ENCODE measurements around the gene PPP1R3A. TPM values are rescaled to one million over a fixed set of nuclear protein-coding genes. Genes with fewer than 3 reads are reported as not detected.

Gene PPP1R3A
- total and polyA plus RNA-seq, 5 donors, result 39.0 to 120 (median 82.0) TPM

DNA sequence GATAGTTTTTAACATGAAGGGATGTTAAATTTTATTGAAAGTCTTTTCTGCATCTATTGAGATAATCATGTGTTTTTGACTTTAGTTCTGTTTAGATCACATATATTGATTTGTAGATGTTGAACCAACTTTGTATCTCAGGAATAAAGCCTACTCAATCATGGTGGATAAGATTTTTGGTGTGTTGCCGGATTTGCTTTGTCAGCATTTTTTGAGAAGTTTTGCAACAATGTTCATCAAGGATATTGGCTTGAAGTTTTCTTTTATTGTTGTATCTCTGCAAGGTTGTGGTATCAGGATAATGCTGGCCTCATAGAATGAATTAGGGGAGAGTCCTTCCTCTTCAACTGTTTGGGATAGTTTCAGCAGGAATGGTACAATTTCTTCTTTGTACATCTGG lies 9.3 kb upstream of the PPP1R3A start:
- WGBS, result 88% methylated on average over 1 of the region's 1 CpG
- DNase-seq (no peak), ATAC-seq (no peak)
- H3K27me3 ChIP-seq (ENCODE audit: control insufficient read depth, insufficient read depth), result no peaks in the 10 kb centered on the region
- no peak overlapping the region for H3K27ac ChIP-seq (ENCODE audit: low read length)
- no peaks in the 10 kb centered on the region for H3K9me3 ChIP-seq (ENCODE audit: control insufficient read depth, low read length)
- H3K4me1 ChIP-seq (ENCODE audit: control insufficient read depth, insufficient read depth, low read length), result no peaks in the 10 kb centered on the region
- intact Hi-C loops (cut with DNase I), result no loop called here
- H3K4me3 ChIP-seq (ENCODE audit: low read length), result no peak overlapping the region

DNA sequence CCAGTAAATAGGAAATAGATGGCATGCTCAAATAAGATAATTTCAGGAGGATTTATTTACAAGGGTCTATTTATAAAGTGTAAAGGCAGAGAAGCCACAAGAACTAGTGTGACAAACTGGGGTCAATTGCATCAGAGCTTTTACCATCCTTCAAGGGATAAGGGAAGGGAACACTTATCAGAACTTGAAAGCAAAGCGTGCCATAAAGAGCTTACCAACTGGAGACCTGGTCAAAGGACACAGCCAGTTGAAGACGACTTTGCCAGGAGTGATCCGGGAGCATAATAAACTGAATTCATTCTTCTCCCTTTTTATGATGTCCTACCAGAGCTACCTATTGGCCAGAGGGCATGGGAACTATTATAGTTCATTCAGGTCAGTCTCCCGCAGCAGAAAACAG lies 3.2 kb upstream of the PPP1R3A start:
- ATAC-seq, result no peak
- intact Hi-C loops (cut with DNase I), result no loop called here

DNA sequence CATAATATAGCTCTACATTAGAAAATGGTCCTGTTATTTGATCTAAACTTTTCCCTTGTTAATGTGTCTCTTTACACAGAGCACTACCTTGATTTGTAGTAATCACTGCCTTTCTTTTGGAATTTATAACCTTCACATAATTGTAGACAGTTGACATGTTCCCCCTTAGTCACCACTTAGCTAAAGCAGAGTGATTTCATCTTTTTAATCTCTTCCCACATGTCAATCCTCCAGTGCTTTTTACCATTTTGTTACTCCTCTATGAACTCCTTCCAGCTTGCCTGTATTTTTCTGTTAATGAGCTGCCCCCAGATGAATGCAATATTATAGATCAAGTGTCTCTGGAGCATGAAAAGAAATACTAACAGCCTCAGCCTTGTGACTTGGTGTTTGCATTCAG lies 2.6 kb upstream of the PPP1R3A start:
- Histone ChIP-seq H3K9me3 (ENCODE audit: control insufficient read depth, low read length) (no peaks in the 10 kb centered on the region), H3K27ac (ENCODE audit: low read length) (no peak overlapping the region), H3K27me3 (ENCODE audit: control insufficient read depth, insufficient read depth) (no peaks in the 10 kb centered on the region), H3K4me1 (ENCODE audit: control insufficient read depth, insufficient read depth, low read length) (no peaks in the 10 kb centered on the region), H3K4me3 (ENCODE audit: low read length) (no peak overlapping the region)
- intact Hi-C loops (cut with DNase I), result no loop called here
- DNase-seq, result no peak
- ATAC-seq, result no peak

More for the DNA sequence above, 3.2 kb upstream of the PPP1R3A start:
- Histone ChIP-seq H3K4me3 (ENCODE audit: low read length) (no peak overlapping the region), H3K9me3 (ENCODE audit: control insufficient read depth, low read length) (no peaks in the 10 kb centered on the region), H3K4me1 (ENCODE audit: control insufficient read depth, insufficient read depth, low read length) (no peaks in the 10 kb centered on the region), H3K27ac (ENCODE audit: low read length) (no peak overlapping the region), H3K27me3 (ENCODE audit: control insufficient read depth, insufficient read depth) (no peaks in the 10 kb centered on the region)
- 71% methylated on average over 4 of the region's 4 CpGs for WGBS
- DNase-seq, result no peak

- Histone ChIP-seq H3K27me3 (ENCODE audit: control insufficient read depth, insufficient read depth) (no peaks in the 10 kb centered on the region), H3K9me3 (ENCODE audit: control insufficient read depth, low read length) (no peaks in the 10 kb centered on the region), H3K27ac (ENCODE audit: low read length) (no peak overlapping the region), H3K4me3 (ENCODE audit: low read length) (peak overlapping the region; percentile 63), H3K4me1 (ENCODE audit: control insufficient read depth, insufficient read depth, low read length) (no peaks in the 10 kb centered on the region)
- ATAC-seq (peak in 1 of 2 donors; percentile 62), DNase-seq (no peak)
- intact Hi-C loops (cut with DNase I), result loop anchor here in 1 of 4 donors (10.0 kb wide), 1 partner anchor 283 kb away; no protein-coding TSS in a partner anchor
- 30% methylated on average over 1 of the region's 1 CpG for WGBS
These were observed 969 bp downstream of the PPP1R3A start for GRCh38 chr7:113917840-113918239.

DNA sequence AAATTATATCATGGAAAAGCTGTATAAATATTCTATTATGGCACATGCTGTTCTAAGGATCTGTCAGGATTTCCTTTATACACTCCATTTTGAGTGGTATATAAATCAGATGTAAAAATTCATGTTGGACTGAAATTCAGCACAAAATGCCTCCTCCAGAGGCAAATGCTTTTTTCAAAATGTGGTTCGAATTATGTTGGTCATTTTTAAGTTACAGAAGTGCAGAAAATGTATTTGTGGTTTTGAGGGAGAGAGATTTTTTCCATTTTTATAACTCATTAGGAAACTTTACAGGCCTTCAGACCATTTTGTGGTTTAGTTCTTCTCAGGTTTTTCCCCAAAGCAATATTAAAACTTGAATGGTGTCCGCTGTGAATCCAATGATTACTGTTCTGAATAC lies 2.9 kb downstream of the PPP1R3A start:
- Histone ChIP-seq H3K4me1 (ENCODE audit: control insufficient read depth, insufficient read depth, low read length) (no peaks in the 10 kb centered on the region), H3K27ac (ENCODE audit: low read length) (no peak overlapping the region), H3K4me3 (ENCODE audit: low read length) (peak overlapping the region; percentile 77), H3K9me3 (ENCODE audit: control insufficient read depth, low read length) (no peaks in the 10 kb centered on the region), H3K27me3 (ENCODE audit: control insufficient read depth, insufficient read depth) (no peaks in the 10 kb centered on the region)
- ATAC-seq (no peak), DNase-seq (no peak)
- 68% methylated on average over 2 of the region's 2 CpGs for WGBS
- intact Hi-C loops (cut with DNase I), result loop anchor here in 1 of 4 donors (10.0 kb wide), 1 partner anchor 281 kb away; no protein-coding TSS in a partner anchor

DNA sequence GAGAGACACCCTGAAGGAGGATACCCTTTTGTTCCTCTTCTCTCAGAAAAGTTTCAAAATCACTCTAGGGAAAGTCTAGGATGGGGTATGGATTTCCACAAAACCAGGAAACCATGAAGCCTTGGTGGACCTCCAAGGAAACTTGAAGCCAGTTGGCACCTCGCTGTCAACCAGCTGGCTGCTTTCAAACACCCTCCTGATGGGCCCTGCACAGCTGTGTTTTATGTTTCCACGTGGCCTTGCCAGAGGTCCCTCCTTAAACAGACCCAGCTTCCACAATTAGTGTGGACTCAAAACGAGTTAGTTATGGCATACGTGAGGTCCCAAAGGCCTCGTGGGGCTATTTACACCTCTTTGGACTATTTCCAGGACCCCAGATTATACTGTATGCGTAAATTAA lies 5.9 kb downstream of the PPP1R3A start:
- H3K27me3 ChIP-seq (ENCODE audit: control insufficient read depth, insufficient read depth), result no peaks in the 10 kb centered on the region
- no peak overlapping the region for H3K27ac ChIP-seq (ENCODE audit: low read length)
- intact Hi-C loops (cut with DNase I), result loop anchor here in 1 of 4 donors (10.0 kb wide), 1 partner anchor 278 kb away; no protein-coding TSS in a partner anchor
- no peaks in the 10 kb centered on the region for H3K4me1 ChIP-seq (ENCODE audit: control insufficient read depth, insufficient read depth, low read length)
- WGBS, result 43% methylated on average over 6 of the region's 6 CpGs
- ATAC-seq, result peak; percentile 46 to 64
- H3K9me3 ChIP-seq (ENCODE audit: control insufficient read depth, low read length), result no peaks in the 10 kb centered on the region
- no peak overlapping the region for H3K4me3 ChIP-seq (ENCODE audit: low read length)
- no peak for DNase-seq

GRCh38 chr7:113907617-113908016 lies 11.2 kb downstream of the PPP1R3A start:
- 80% methylated on average over 3 of the region's 3 CpGs for WGBS
- DNase-seq, result no peak
- no peaks in the 10 kb centered on the region for H3K27me3 ChIP-seq (ENCODE audit: control insufficient read depth, insufficient read depth)
- no peak overlapping the region for H3K27ac ChIP-seq (ENCODE audit: low read length)
- no peak for ATAC-seq
- intact Hi-C loops (cut with DNase I), result no loop called here
- H3K4me1 ChIP-seq (ENCODE audit: control insufficient read depth, insufficient read depth, low read length), result no peaks in the 10 kb centered on the region
- no peaks in the 10 kb centered on the region for H3K9me3 ChIP-seq (ENCODE audit: control insufficient read depth, low read length)
- no peak overlapping the region for H3K4me3 ChIP-seq (ENCODE audit: low read length)

DNA sequence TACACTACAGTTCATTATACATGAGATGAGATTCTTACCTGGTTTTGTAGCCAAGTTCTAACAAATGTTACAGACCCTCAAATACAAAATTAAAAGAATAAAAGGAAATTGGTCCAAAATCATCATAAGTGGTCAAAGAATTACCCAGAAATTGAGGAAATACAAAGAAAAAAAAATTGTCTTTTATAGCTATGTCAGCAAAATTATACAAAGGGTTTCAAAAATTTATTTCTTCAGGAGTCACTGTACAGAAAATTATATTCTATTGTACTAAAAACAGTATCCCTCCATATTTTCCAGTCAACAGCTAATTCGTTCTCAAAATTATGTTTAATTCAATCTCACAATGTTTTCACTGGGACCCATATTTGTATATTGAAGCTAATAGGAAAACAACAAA lies 14.3 kb downstream of the PPP1R3A start:
- no peak for DNase-seq
- no peak for ATAC-seq
- Histone ChIP-seq H3K4me1 (ENCODE audit: control insufficient read depth, insufficient read depth, low read length) (no peaks in the 10 kb centered on the region), H3K9me3 (ENCODE audit: control insufficient read depth, low read length) (no peaks in the 10 kb centered on the region), H3K27ac (ENCODE audit: low read length) (no peak overlapping the region), H3K27me3 (ENCODE audit: control insufficient read depth, insufficient read depth) (no peaks in the 10 kb centered on the region), H3K4me3 (ENCODE audit: low read length) (no peak overlapping the region)
- intact Hi-C loops (cut with DNase I), result no loop called here
- 60% methylated on average over 1 of the region's 1 CpG for WGBS

GRCh38 chr7:113892818-113893217 lies 26.0 kb downstream of the PPP1R3A start:
- Histone ChIP-seq H3K27ac (ENCODE audit: low read length) (no peak overlapping the region), H3K27me3 (ENCODE audit: control insufficient read depth, insufficient read depth) (no peaks in the 10 kb centered on the region), H3K4me1 (ENCODE audit: control insufficient read depth, insufficient read depth, low read length) (peaks cover 1% of the 10 kb centered on the region), H3K4me3 (ENCODE audit: low read length) (no peak overlapping the region), H3K9me3 (ENCODE audit: control insufficient read depth, low read length) (no peaks in the 10 kb centered on the region)
- WGBS, result 14% methylated on average over 3 of the region's 3 CpGs
- no peak for DNase-seq
- intact Hi-C loops (cut with DNase I), result no loop called here
- no peak for ATAC-seq

GRCh38 chr7:113891828-113892227 lies 27.0 kb downstream of the PPP1R3A start:
- no peak for ATAC-seq
- 58% methylated on average over 1 of the region's 1 CpG for WGBS

DNA sequence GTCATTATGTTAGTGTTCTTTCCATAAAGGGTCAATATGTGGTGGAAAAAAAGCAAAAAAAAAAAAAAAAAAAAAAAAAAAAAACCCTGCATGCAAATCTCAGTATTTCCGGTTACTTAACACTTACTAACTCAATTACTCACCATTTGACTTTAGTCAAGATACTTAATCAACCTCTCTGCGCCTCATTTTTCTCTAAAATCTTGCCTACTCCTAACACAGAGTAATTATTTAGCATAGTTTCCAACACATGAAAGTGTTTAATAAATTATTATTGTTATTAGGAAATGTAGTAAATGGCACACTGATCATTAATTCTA lies 27.8 kb downstream of the PPP1R3A start:
- no peaks in the 10 kb centered on the region for H3K27me3 ChIP-seq (ENCODE audit: control insufficient read depth, insufficient read depth)
- ATAC-seq (no peak), DNase-seq (no peak)
- intact Hi-C loops (cut with DNase I), result no loop called here
- no peak overlapping the region for H3K27ac ChIP-seq (ENCODE audit: low read length)
- 80% methylated on average over 2 of the region's 2 CpGs for WGBS
- H3K4me1 ChIP-seq (ENCODE audit: control insufficient read depth, insufficient read depth, low read length), result peaks cover 1% of the 10 kb centered on the region
- H3K4me3 ChIP-seq (ENCODE audit: low read length), result no peak overlapping the region
- no peaks in the 10 kb centered on the region for H3K9me3 ChIP-seq (ENCODE audit: control insufficient read depth, low read length)

More at GRCh38 chr7:113891828-113892227, 27.0 kb downstream of the PPP1R3A start:
- intact Hi-C loops (cut with DNase I), result no loop called here
- no peaks in the 10 kb centered on the region for H3K27me3 ChIP-seq (ENCODE audit: control insufficient read depth, insufficient read depth)
- no peak overlapping the region for H3K27ac ChIP-seq (ENCODE audit: low read length)
- no peaks in the 10 kb centered on the region for H3K9me3 ChIP-seq (ENCODE audit: control insufficient read depth, low read length)
- H3K4me1 ChIP-seq (ENCODE audit: control insufficient read depth, insufficient read depth, low read length), result peaks cover 1% of the 10 kb centered on the region
- no peak overlapping the region for H3K4me3 ChIP-seq (ENCODE audit: low read length)
- no peak for DNase-seq

DNA sequence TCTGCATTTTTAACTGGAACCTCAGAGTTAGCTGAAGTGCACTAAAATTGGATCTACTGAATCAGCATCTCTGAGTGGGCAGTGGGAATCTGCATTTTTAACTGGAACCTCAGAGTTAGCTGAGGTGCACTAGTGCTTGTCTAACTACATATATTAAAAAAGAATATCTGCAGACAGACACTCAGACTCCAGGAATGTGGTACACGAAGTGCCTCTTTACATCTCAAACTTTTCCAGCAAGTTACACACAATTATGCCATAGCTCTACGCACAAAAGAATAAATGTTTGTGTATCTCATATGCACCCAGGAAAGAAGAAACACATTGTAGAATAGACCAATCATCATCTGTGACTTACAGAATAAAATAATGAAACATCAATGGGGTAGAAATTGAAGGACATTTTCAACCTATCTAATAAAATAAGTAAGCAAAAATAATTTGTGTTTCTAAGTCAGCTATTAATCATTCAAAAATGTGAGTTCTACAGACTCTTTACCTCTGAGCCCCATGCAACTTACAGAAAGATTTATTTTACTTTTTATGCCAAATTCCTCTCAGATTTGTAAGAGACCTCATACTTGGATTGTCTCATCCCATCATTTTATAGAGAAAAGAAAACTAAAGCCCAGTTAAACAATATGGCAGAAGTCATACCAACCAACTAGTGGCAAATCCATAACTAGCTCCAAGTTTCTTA lies 28.3 kb downstream of the PPP1R3A start:
- DNase-seq (no peak), ATAC-seq (no peak)
- Histone ChIP-seq H3K27me3 (ENCODE audit: control insufficient read depth, insufficient read depth) (no peaks in the 10 kb centered on the region), H3K27ac (ENCODE audit: low read length) (no peak overlapping the region), H3K4me1 (ENCODE audit: control insufficient read depth, insufficient read depth, low read length) (peaks cover 1% of the 10 kb centered on the region), H3K9me3 (ENCODE audit: control insufficient read depth, low read length) (no peaks in the 10 kb centered on the region), H3K4me3 (ENCODE audit: low read length) (no peak overlapping the region)
- 73% methylated on average over 2 of the region's 2 CpGs for WGBS
- intact Hi-C loops (cut with DNase I), result no loop called here
